CD4-positive, alpha-beta T cell (primary cell): ENCODE measurements around the gene ELFN1. TPM values are rescaled to one million over a fixed set of nuclear protein-coding genes. Genes with fewer than 3 reads are reported as not detected.

Source experiments
- ATAC-seq: fragments of 200-7000 bp; cut with Tn5 transposase; one replicate; pipeline ENCODE4 v1.10.0; 2022; ENCODE audit warnings: mild to moderate bottlenecking; ENCODE audit not compliant: poor library complexity
- CTCF ChIA-PET: fragments of 350-600 bp; sonication (Branson Sonifier 250); formaldehyde crosslinking; loops from one replicate; lab custom pipeline; 2021; ENCODE audit warnings: antibody characterized with exemption, inconsistent platforms; lab: Charles Lee
- POLR2A ChIA-PET: fragments of 350-600 bp; sonication (Branson Sonifier 250); formaldehyde crosslinking; loops from one replicate; lab custom pipeline; 2021; ENCODE audit warnings: antibody characterized with exemption, inconsistent platforms; lab: Charles Lee
- DNase-seq, 14 experiments: peaks; one replicate each; pipeline ENCODE4 v3.0.0-alpha.2; 2013 to 2020; ENCODE audit warnings: mixed read lengths in 2 of 14
- H3K27ac ChIP-seq, 2 donors: one replicate each; pipeline versions ENCODE4 v1.5.1 to v1.7.0; 2013; ENCODE audit warnings: low read length in 2 of 2, low read depth in 1 of 2, mild to moderate bottlenecking in 1 of 2
- H3K27me3 ChIP-seq, 2 experiments: 1 replicate in 1 of 2; 2 replicates in 1 of 2; pipeline versions ENCODE4 v1.6.1 to v1.7.0; 2013; ENCODE audit warnings: low read length in 2 of 2, control low read depth in 1 of 2, mild to moderate bottlenecking in 1 of 2, moderate library complexity in 1 of 2; ENCODE audit not compliant: insufficient read depth in 2 of 2, control insufficient read depth in 1 of 2
- H3K36me3 ChIP-seq: one replicate; pipeline ENCODE4 v1.6.1; 2013; ENCODE audit warnings: low read length, control low read depth; ENCODE audit not compliant: insufficient read depth
- H3K4me1 ChIP-seq: one replicate; pipeline ENCODE4 v1.6.1; 2013; ENCODE audit warnings: low read length, control low read depth; ENCODE audit not compliant: insufficient read depth
- H3K4me3 ChIP-seq: one replicate; pipeline ENCODE4 v1.5.1; 2013; ENCODE audit warnings: mild to moderate bottlenecking, low read length, moderate library complexity
- H3K9me3 ChIP-seq, 2 experiments: 1 replicate in 1 of 2; 2 replicates in 1 of 2; pipeline versions ENCODE4 v1.6.1 to v1.7.0; 2013; ENCODE audit warnings: low read length in 2 of 2, mild to moderate bottlenecking in 2 of 2, control low read depth in 1 of 2, moderate library complexity in 1 of 2; ENCODE audit not compliant: control insufficient read depth in 1 of 2, insufficient read depth in 1 of 2
- H3K27ac Mint-ChIP-seq: one replicate; pipeline ENCODE4 v1.8.0; 2020; ENCODE audit warnings: mixed read lengths
- H3K27me3 Mint-ChIP-seq: one replicate; pipeline ENCODE4 v1.8.0; 2021; ENCODE audit warnings: mixed read lengths
- H3K36me3 Mint-ChIP-seq: one replicate; pipeline ENCODE4 v1.8.0; 2021; ENCODE audit warnings: low read depth, mixed read lengths
- H3K4me1 Mint-ChIP-seq: one replicate; pipeline ENCODE4 v1.8.0; 2021; ENCODE audit warnings: low read depth, mixed read lengths
- H3K4me3 Mint-ChIP-seq: one replicate; pipeline ENCODE4 v1.8.0; 2020; ENCODE audit warnings: mild to moderate bottlenecking, mixed read lengths
- H3K9me3 Mint-ChIP-seq: one replicate; pipeline ENCODE4 v1.8.0; 2020; ENCODE audit warnings: mixed read lengths
- CTCF ChIP-seq: fragments of 200-600 bp; IDR thresholded peaks from one replicate; pipeline ENCODE4 v1.8.0; 2022; ENCODE audit warnings: antibody characterized with exemption, mild to moderate bottlenecking
- intact Hi-C, 2 experiments: fragments of 100-400 bp; cut with DNase I in 1 of 2; cut with micrococcal nuclease in 1 of 2; formaldehyde crosslinking; loops; one replicate each; pipeline versions ENCODE4 v1.15.1 to v1.9.0; 2023 to 2025; cut with DNase I, micrococcal nuclease
- total RNA-seq, 174 experiments: library from RNA in 2 of 174; stranded (reverse) in 2 of 174; gene quantifications; one replicate each; pipeline ENCODE4 v1.2.3 and lab custom pipeline; 2021 to 2026

The ELFN1 gene
- total RNA-seq, 2 experiments from 2014 or later, result not detected

DNA sequence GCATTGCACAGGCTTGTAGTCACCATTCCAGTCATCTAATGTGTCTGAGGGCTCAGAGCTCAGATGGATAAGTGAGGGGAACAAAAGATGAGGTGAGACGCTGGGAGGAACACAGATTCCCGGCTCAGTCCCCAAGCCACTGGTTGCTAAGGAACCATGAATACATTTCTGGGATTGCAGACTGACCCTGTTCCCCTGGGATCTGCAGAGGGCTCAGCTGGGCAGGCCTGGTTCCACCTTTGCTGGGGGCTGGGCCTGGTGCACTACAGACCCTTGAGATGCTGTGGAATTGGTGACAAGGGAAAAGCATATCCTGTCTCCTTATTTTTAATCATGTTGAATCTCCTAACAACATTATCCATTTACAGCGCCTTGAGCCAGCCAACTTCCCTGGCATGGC lies 19.2 kb downstream of the ELFN1 start:
- Histone ChIP-seq H3K9me3 (peaks cover 6 to 10% of the 10 kb centered on the region in 2 experiments), H3K36me3 (no peaks in the 10 kb centered on the region), H3K4me1 (no peaks in the 10 kb centered on the region), H3K27ac (no peak overlapping the region), H3K4me3 (no peak overlapping the region), H3K27me3 (peaks cover 0 to 10% of the 10 kb centered on the region in 2 experiments)
- H3K9me3 Mint-ChIP-seq, result peaks cover 9% of the 10 kb centered on the region
- CTCF ChIA-PET, result no interaction called here
- intact Hi-C loops, result no loop called here
- ATAC-seq (no peak), DNase-seq (peak in 1 of 14 experiments; percentile 7)
- H3K4me3 Mint-ChIP-seq, result no peak overlapping the region
- no peak for TF ChIP-seq CTCF
- H3K4me1 Mint-ChIP-seq, result no peaks in the 10 kb centered on the region
- H3K27ac Mint-ChIP-seq, result no peak overlapping the region
- peaks cover 18% of the 10 kb centered on the region for H3K27me3 Mint-ChIP-seq
- no peaks in the 10 kb centered on the region for H3K36me3 Mint-ChIP-seq
- POLR2A ChIA-PET, result no interaction called here

DNA sequence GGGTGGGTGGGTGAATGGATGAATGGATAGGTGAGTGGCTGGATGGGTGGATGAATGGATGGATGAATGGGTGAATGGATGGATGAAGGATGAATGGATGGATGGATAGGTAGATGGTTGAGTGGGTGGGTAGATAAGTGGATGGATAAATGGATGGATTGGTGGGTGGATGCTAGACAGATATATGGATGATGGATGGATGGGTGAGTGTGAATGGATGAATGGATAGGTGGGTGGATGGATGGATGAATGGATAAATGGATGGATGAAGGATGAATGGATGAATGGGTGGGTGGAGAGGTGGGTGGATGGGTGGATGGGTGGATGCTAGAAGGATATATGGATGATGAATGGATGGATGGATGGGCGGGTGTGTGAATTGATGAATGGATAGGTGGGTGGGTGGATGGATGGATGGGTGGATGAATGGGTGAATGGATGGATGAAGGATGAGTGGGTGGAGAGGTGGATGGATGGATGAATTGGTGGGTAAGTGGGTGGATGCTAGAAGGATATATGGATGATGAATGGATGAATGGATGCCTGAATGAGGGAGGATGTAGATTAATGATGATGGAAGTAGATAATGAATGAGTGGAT lies 20.4 kb downstream of the ELFN1 start:
- H3K4me3 Mint-ChIP-seq, result no peak overlapping the region
- H3K4me1 Mint-ChIP-seq, result no peaks in the 10 kb centered on the region
- Histone ChIP-seq H3K27me3 (peaks cover 0 to 10% of the 10 kb centered on the region in 2 experiments), H3K27ac (no peak overlapping the region), H3K4me3 (no peak overlapping the region), H3K36me3 (no peaks in the 10 kb centered on the region), H3K9me3 (peaks cover 4 to 6% of the 10 kb centered on the region in 2 experiments), H3K4me1 (no peaks in the 10 kb centered on the region)
- DNase-seq (no peak), ATAC-seq (no peak)
- H3K27me3 Mint-ChIP-seq, result peaks cover 13% of the 10 kb centered on the region
- H3K27ac Mint-ChIP-seq, result no peak overlapping the region
- H3K36me3 Mint-ChIP-seq, result no peaks in the 10 kb centered on the region
- H3K9me3 Mint-ChIP-seq, result peaks cover 3% of the 10 kb centered on the region
- intact Hi-C loops, result no loop called here
- TF ChIP-seq CTCF, result no peak
- ChIA-PET POLR2A (no interaction called here), CTCF (no interaction called here)

GRCh38 chr7:1691096-1691495 lies 21.0 kb downstream of the ELFN1 start:
- DNase-seq (no peak), ATAC-seq (no peak)
- Histone ChIP-seq H3K9me3 (peaks cover 4 to 6% of the 10 kb centered on the region in 2 experiments), H3K27me3 (peaks cover 0 to 10% of the 10 kb centered on the region in 2 experiments), H3K27ac (no peak overlapping the region), H3K36me3 (no peaks in the 10 kb centered on the region), H3K4me3 (no peak overlapping the region), H3K4me1 (no peaks in the 10 kb centered on the region)
- H3K9me3 Mint-ChIP-seq, result peaks cover 3% of the 10 kb centered on the region
- no peak overlapping the region for H3K4me3 Mint-ChIP-seq
- intact Hi-C loops, result no loop called here
- H3K4me1 Mint-ChIP-seq, result no peaks in the 10 kb centered on the region
- TF ChIP-seq CTCF, result no peak
- no peaks in the 10 kb centered on the region for H3K36me3 Mint-ChIP-seq
- H3K27ac Mint-ChIP-seq, result no peak overlapping the region
- ChIA-PET CTCF (no interaction called here), POLR2A (no interaction called here)
- peaks cover 13% of the 10 kb centered on the region for H3K27me3 Mint-ChIP-seq
